ENCODE results near the gene RASA3.

RASA3 gene

DNA sequence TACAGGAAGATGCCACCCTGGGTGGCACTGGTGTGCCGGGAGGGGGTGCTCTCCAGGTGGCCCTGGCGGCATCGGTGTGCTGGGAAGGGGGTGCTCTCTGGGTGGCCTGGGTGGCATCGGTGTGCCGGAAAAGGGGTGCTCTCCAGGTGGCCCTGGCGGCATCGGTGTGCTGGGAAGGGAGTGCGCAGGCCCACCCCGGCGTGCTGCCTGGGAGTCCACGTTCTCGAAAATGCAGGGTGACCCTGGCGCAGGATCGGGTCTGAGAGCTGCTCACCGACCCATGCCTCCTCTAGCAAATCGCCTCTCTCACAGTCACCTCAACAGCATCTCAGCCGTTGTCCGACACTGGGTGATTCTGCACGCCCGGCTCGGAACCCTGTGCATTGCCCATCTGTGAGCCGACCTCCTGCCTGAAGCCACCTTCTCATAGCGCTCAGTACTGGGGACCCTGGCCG, 36.4 kb downstream of the RASA3 start:
- Histone ChIP-seq H3K36me3 (ENCODE audit: control insufficient read depth in 4 of 4, insufficient read depth in 4 of 4, low read length in 3 of 4) (peaks cover 0 to 8% (median 0%) of the 10 kb centered on the region in 4 experiments), H3K9me3 (ENCODE audit: control extremely low read depth in 1 of 5, control insufficient read depth in 4 of 5, insufficient read depth in 2 of 5, low read depth in 1 of 5, low read length in 4 of 5) (peaks cover 2 to 29% (median 11%) of the 10 kb centered on the region in 5 experiments), H3K4me1 (ENCODE audit: control extremely low read depth in 1 of 4, control insufficient read depth in 4 of 4, insufficient read depth in 4 of 4, low read length in 3 of 4) (peaks cover 0 to 8% (median 1%) of the 10 kb centered on the region in 4 experiments), H3K4me3 (ENCODE audit: control insufficient read depth in 1 of 7, extremely low read depth in 1 of 7, insufficient read depth in 4 of 7, low read depth in 2 of 7, low read length in 6 of 7) (no peak overlapping the region), H3K27ac (ENCODE audit: insufficient read depth in 1 of 2, low read depth in 1 of 2, low read length in 2 of 2, poor library complexity in 1 of 2, severe bottlenecking in 2 of 2) (no peak overlapping the region), H3K27me3 (replicated peaks in 2 of 5; ENCODE audit: control insufficient read depth in 4 of 5, insufficient read depth in 5 of 5, low read length in 4 of 5) (no peaks in the 10 kb centered on the region)
- DNase-seq: no peak
- WGBS (ENCODE audit: insufficient coverage): 93% methylated on average over 24 of the region's 24 CpGs
- POLR2A ChIA-PET: no interaction called here
- CTCF ChIA-PET: no interaction called here

DNA sequence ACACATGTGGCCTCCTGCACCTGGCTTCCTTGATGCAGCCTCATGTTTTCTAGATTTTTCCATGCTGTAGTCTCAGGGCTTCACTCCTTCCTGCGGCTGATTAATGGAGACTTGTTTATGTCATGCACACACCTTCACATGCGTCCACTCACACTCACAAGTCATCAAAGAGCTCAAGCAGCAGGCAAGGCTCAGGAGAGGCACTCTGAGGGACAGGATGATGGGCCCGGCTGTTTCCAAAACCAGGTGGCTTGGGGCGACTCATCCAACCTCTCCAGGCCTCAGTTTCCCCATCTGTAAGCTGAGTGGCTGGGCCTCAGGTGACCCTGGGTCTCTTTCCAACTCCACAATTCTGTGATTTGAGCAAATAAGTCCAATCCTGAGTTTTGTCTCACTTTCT, 36.9 kb downstream of the RASA3 start:
- Histone ChIP-seq H3K36me3 (ENCODE audit: control insufficient read depth in 4 of 4, insufficient read depth in 4 of 4, low read length in 3 of 4) (peaks cover 0 to 8% (median 0%) of the 10 kb centered on the region in 4 experiments), H3K27me3 (replicated peaks in 2 of 5; ENCODE audit: control insufficient read depth in 4 of 5, insufficient read depth in 5 of 5, low read length in 4 of 5) (no peaks in the 10 kb centered on the region), H3K27ac (ENCODE audit: insufficient read depth in 1 of 2, low read depth in 1 of 2, low read length in 2 of 2, poor library complexity in 1 of 2, severe bottlenecking in 2 of 2) (no peak overlapping the region), H3K4me1 (ENCODE audit: control extremely low read depth in 1 of 4, control insufficient read depth in 4 of 4, insufficient read depth in 4 of 4, low read length in 3 of 4) (peaks cover 0 to 8% (median 1%) of the 10 kb centered on the region in 4 experiments), H3K4me3 (ENCODE audit: control insufficient read depth in 1 of 7, extremely low read depth in 1 of 7, insufficient read depth in 4 of 7, low read depth in 2 of 7, low read length in 6 of 7) (no peak overlapping the region), H3K9me3 (ENCODE audit: control extremely low read depth in 1 of 5, control insufficient read depth in 4 of 5, insufficient read depth in 2 of 5, low read depth in 1 of 5, low read length in 4 of 5) (peaks cover 4 to 32% (median 14%) of the 10 kb centered on the region in 5 experiments)
- ChIA-PET CTCF (no interaction called here), POLR2A (no interaction called here)
- WGBS (ENCODE audit: insufficient coverage): 100% methylated on average over 4 of the region's 4 CpGs
- DNase-seq: no peak

DNA sequence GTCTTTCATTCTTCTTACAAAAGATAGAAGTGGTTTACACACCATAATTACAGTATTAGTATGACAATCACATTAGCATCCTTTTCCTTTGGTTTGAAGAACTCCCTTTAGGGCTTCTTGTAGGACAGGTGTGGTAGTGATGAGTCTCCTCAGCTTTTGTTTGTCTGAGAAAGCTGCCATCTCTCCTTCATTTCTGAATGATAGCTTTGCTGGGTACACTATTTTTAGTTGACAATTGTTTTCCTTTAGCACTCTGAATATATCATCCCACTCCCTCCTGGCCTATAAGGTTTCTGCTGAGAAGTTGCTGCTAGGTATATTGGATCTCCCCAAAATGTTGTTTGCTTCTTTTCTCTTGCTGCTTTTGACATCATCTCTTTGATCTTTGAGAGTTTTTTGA, 39.3 kb downstream of the RASA3 start:
- Histone ChIP-seq H3K4me1 (ENCODE audit: control extremely low read depth in 1 of 4, control insufficient read depth in 4 of 4, insufficient read depth in 4 of 4, low read length in 3 of 4) (peaks cover 0 to 8% (median 4%) of the 10 kb centered on the region in 4 experiments), H3K27me3 (replicated peaks in 2 of 5; ENCODE audit: control insufficient read depth in 4 of 5, insufficient read depth in 5 of 5, low read length in 4 of 5) (no peaks in the 10 kb centered on the region), H3K36me3 (ENCODE audit: control insufficient read depth in 4 of 4, insufficient read depth in 4 of 4, low read length in 3 of 4) (peaks cover 0 to 8% (median under 1%) of the 10 kb centered on the region in 4 experiments), H3K4me3 (ENCODE audit: control insufficient read depth in 1 of 7, extremely low read depth in 1 of 7, insufficient read depth in 4 of 7, low read depth in 2 of 7, low read length in 6 of 7) (no peak overlapping the region), H3K9me3 (ENCODE audit: control extremely low read depth in 1 of 5, control insufficient read depth in 4 of 5, insufficient read depth in 2 of 5, low read depth in 1 of 5, low read length in 4 of 5) (peaks cover 4 to 33% (median 15%) of the 10 kb centered on the region in 5 experiments), H3K27ac (ENCODE audit: insufficient read depth in 1 of 2, low read depth in 1 of 2, low read length in 2 of 2, poor library complexity in 1 of 2, severe bottlenecking in 2 of 2) (no peak overlapping the region)
- ChIA-PET POLR2A (no interaction called here), CTCF (interaction anchor here (1.0 to 1.5 kb wide), 3 partner anchors 16 to 51 kb away, joined by 3 to 4 read pairs (median 3); no protein-coding TSS in a partner anchor)
- no peak for DNase-seq

DNA sequence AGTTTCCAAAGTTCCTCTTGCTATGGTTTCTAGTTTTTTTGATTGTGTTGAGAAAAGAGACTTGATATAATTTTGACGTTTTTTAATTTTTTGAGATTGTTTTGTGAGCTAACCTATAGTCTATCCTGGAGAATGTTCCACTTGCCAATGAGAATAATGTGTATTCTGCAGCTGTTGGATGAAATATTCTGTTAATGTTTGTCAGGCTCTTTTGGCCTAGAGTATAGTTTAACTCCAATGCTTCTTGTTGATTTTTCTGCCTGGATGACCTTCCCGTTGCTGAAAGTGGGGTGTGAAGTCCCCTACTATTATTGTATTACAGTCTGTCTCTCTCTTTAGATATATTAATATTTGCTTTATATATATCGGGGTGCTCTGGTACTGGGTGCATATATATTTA, 40.0 kb downstream of the RASA3 start:
- Histone ChIP-seq H3K27me3 (replicated peaks in 2 of 5; ENCODE audit: control insufficient read depth in 4 of 5, insufficient read depth in 5 of 5, low read length in 4 of 5) (no peaks in the 10 kb centered on the region), H3K27ac (ENCODE audit: insufficient read depth in 1 of 2, low read depth in 1 of 2, low read length in 2 of 2, poor library complexity in 1 of 2, severe bottlenecking in 2 of 2) (no peak overlapping the region), H3K4me3 (ENCODE audit: control insufficient read depth in 1 of 7, extremely low read depth in 1 of 7, insufficient read depth in 4 of 7, low read depth in 2 of 7, low read length in 6 of 7) (no peak overlapping the region), H3K9me3 (ENCODE audit: control extremely low read depth in 1 of 5, control insufficient read depth in 4 of 5, insufficient read depth in 2 of 5, low read depth in 1 of 5, low read length in 4 of 5) (peaks cover 4 to 33% (median 15%) of the 10 kb centered on the region in 5 experiments), H3K4me1 (ENCODE audit: control extremely low read depth in 1 of 4, control insufficient read depth in 4 of 4, insufficient read depth in 4 of 4, low read length in 3 of 4) (peaks cover 0 to 8% (median 4%) of the 10 kb centered on the region in 4 experiments), H3K36me3 (ENCODE audit: control insufficient read depth in 4 of 4, insufficient read depth in 4 of 4, low read length in 3 of 4) (peaks cover 0 to 6% (median 1%) of the 10 kb centered on the region in 4 experiments)
- DNase-seq: no peak
- no CpG with 5 or more reads among the region's 3 CpGs for WGBS (ENCODE audit: insufficient coverage)
- POLR2A ChIA-PET: no interaction called here
- CTCF ChIA-PET: interaction anchor here (1.0 to 1.5 kb wide), 2 partner anchors 10 to 20 kb away, joined by 3 read pairs; no protein-coding TSS in a partner anchor

DNA sequence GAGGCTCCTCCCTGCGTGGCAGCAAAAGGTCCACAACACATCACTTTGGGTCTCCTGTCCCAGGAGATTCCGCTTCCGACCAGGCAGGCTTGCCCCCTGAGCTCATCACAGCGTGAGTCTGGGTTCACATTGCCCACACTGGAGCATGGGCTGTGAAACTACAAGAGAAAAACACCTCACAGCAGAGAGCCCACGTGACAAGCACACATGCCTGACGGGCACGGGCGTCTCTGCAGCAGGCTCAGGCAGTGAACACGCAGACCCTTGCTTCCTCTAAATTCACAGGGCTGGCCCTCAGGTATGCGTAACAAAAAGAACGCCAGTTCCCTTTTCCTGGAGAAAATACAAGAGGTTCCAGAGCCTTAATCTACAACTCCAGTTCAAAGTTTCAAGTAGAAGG, 41.9 kb downstream of the RASA3 start:
- POLR2A ChIA-PET: no interaction called here
- H3K4me1 ChIP-seq (ENCODE audit: control extremely low read depth in 1 of 4, control insufficient read depth in 4 of 4, insufficient read depth in 4 of 4, low read length in 3 of 4): peaks cover 0 to 3% (median 1%) of the 10 kb centered on the region in 4 experiments
- 84% methylated on average over 8 of the region's 11 CpGs for WGBS (ENCODE audit: insufficient coverage)

DNA sequence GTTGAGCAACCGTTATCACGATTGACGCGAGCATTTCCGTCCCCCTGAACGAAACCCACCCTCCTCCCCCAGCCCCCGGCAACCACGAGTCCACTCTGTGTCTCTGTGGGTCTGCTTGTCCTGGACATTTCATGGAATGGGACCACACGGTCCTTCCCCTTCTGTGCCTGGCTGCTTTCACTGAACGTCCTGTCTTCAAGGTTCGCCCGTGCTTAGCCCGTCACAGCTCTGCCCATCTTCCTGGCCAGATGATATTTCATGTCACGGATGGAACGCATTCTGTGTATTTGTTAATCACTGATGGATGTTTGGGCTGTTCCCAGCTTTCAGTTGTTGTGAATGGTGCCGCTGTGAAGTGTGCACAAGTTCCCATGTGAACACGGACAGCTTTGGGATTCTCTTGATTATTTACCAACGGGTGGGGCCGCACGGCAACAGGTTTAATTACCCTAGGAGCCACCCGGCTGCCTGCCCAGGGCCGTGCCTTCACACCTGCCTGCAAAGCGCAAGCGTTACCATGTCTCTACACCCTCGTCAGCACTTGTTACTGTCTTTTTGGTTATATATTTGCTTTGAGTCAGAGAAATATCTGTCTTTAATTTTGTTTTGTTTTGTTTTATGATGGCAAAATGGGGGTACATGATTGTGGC, 42.5 kb downstream of the RASA3 start:
- no peak for DNase-seq
- 97% methylated on average over 20 of the region's 25 CpGs for WGBS (ENCODE audit: insufficient coverage)
- H3K4me3 ChIP-seq (ENCODE audit: control insufficient read depth in 1 of 7, extremely low read depth in 1 of 7, insufficient read depth in 4 of 7, low read depth in 2 of 7, low read length in 6 of 7): no peak overlapping the region
- H3K9me3 ChIP-seq (ENCODE audit: control extremely low read depth in 1 of 5, control insufficient read depth in 4 of 5, insufficient read depth in 2 of 5, low read depth in 1 of 5, low read length in 4 of 5): peaks cover 4 to 33% (median 19%) of the 10 kb centered on the region in 5 experiments
- peaks cover 0 to 3% (median 1%) of the 10 kb centered on the region in 4 experiments for H3K36me3 ChIP-seq (ENCODE audit: control insufficient read depth in 4 of 4, insufficient read depth in 4 of 4, low read length in 3 of 4)
- CTCF ChIA-PET: no interaction called here
- peaks cover 0 to 3% (median 1%) of the 10 kb centered on the region in 4 experiments for H3K4me1 ChIP-seq (ENCODE audit: control extremely low read depth in 1 of 4, control insufficient read depth in 4 of 4, insufficient read depth in 4 of 4, low read length in 3 of 4)
- H3K27me3 ChIP-seq (replicated peaks in 2 of 5; ENCODE audit: control insufficient read depth in 4 of 5, insufficient read depth in 5 of 5, low read length in 4 of 5): no peaks in the 10 kb centered on the region
- H3K27ac ChIP-seq (ENCODE audit: insufficient read depth in 1 of 2, low read depth in 1 of 2, low read length in 2 of 2, poor library complexity in 1 of 2, severe bottlenecking in 2 of 2): no peak overlapping the region
- POLR2A ChIA-PET: no interaction called here

More for the DNA sequence above, 41.9 kb downstream of the RASA3 start:
- H3K9me3 ChIP-seq (ENCODE audit: control extremely low read depth in 1 of 5, control insufficient read depth in 4 of 5, insufficient read depth in 2 of 5, low read depth in 1 of 5, low read length in 4 of 5): peaks cover 4 to 33% (median 19%) of the 10 kb centered on the region in 5 experiments
- CTCF ChIA-PET: no interaction called here
- peaks cover 0 to 3% (median 1%) of the 10 kb centered on the region in 4 experiments for H3K36me3 ChIP-seq (ENCODE audit: control insufficient read depth in 4 of 4, insufficient read depth in 4 of 4, low read length in 3 of 4)
- no peaks in the 10 kb centered on the region for H3K27me3 ChIP-seq (replicated peaks in 2 of 5; ENCODE audit: control insufficient read depth in 4 of 5, insufficient read depth in 5 of 5, low read length in 4 of 5)
- H3K4me3 ChIP-seq (ENCODE audit: control insufficient read depth in 1 of 7, extremely low read depth in 1 of 7, insufficient read depth in 4 of 7, low read depth in 2 of 7, low read length in 6 of 7): no peak overlapping the region
- DNase-seq: peak; percentile 17 to 67 (median 61)
- H3K27ac ChIP-seq (ENCODE audit: insufficient read depth in 1 of 2, low read depth in 1 of 2, low read length in 2 of 2, poor library complexity in 1 of 2, severe bottlenecking in 2 of 2): no peak overlapping the region

DNA sequence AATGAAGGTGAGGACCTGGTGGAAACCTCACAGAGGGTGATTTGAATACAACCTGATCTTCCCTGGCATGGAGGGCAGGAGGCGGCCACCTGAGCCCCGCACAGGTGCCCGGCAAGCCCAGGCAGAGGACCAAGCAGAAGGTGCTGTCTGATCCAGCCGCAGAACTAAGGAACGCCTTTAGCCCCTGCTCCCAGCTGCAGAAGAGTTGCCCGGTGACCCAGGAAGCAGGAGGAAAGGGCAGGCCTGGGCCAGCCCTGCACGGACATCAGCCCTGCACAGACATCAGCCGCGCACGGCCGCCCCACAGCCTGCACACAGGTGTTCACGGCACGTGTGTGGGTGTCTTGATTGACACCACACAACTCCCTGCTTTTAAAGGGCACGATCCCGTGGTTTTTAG, 43.1 kb downstream of the RASA3 start:
- no peak overlapping the region for H3K27ac ChIP-seq (ENCODE audit: insufficient read depth in 1 of 2, low read depth in 1 of 2, low read length in 2 of 2, poor library complexity in 1 of 2, severe bottlenecking in 2 of 2)
- ChIA-PET POLR2A (no interaction called here), CTCF (no interaction called here)
- H3K4me1 ChIP-seq (ENCODE audit: control extremely low read depth in 1 of 4, control insufficient read depth in 4 of 4, insufficient read depth in 4 of 4, low read length in 3 of 4): peaks cover 0 to 3% (median 1%) of the 10 kb centered on the region in 4 experiments
- peaks cover 4 to 31% (median 19%) of the 10 kb centered on the region in 5 experiments for H3K9me3 ChIP-seq (ENCODE audit: control extremely low read depth in 1 of 5, control insufficient read depth in 4 of 5, insufficient read depth in 2 of 5, low read depth in 1 of 5, low read length in 4 of 5)
- no peak overlapping the region for H3K4me3 ChIP-seq (ENCODE audit: control insufficient read depth in 1 of 7, extremely low read depth in 1 of 7, insufficient read depth in 4 of 7, low read depth in 2 of 7, low read length in 6 of 7)
- no peak for DNase-seq
- WGBS (ENCODE audit: insufficient coverage): 94% methylated on average over 14 of the region's 15 CpGs
- peaks cover 0 to 3% (median 1%) of the 10 kb centered on the region in 4 experiments for H3K36me3 ChIP-seq (ENCODE audit: control insufficient read depth in 4 of 4, insufficient read depth in 4 of 4, low read length in 3 of 4)
- no peaks in the 10 kb centered on the region for H3K27me3 ChIP-seq (replicated peaks in 2 of 5; ENCODE audit: control insufficient read depth in 4 of 5, insufficient read depth in 5 of 5, low read length in 4 of 5)
